HPDE6-E6E7 (cell line): ENCODE results near the gene NPAT.
"Not testable (repeated sequence)": the region's sequence is repeated elsewhere in the genome, so short reads cannot be mapped to it uniquely, and the experiment has no call there.

ENCODE experiments used
- DNase-seq: peaks from one replicate; pipeline ENCODE4 v3.0.0; 2011; ENCODE audit warnings: missing footprints; ENCODE audit errors: extremely low spot score

Gene NPAT

DNA sequence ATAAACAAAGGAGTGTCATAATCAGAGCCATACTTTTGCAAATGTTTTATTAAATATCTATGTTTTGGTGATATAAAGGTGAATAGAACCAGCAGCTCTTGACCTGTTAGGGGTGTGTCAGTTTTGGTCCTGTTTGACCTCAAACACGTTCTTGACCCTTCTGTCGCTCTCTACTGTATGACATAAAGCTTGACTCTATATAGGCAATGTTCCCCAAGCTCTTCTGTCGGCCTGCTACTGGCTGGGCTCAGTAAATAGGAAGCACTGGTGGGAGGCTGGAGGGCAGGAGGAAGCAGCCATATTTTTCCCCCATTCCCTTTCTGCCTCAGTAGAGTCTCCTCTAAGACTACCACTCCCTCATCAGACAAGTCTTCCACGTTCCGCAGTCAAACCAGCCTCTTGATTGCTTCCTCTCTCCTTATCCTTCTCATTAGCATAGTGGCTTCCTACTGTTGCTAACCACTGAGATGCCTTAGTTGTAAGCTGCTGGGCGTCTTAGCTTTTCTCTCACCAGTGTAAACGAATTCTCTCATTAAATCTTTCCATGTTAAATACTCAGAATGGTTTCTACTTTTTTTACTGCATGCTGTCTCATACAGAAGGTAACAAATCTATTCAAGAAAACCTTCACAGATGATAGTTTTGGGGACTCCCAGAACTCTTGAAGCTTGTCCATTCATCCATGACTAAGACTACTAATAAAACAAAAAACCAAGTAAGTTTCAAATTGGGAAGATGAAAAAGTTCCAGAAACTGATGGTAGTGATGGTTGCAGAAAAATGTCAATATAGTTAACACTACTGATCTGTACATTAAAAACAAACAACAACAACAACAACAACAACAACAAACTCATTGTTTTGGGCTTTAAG lies 3.3 kb downstream of the NPAT start:
- no peak for DNase-seq

DNA sequence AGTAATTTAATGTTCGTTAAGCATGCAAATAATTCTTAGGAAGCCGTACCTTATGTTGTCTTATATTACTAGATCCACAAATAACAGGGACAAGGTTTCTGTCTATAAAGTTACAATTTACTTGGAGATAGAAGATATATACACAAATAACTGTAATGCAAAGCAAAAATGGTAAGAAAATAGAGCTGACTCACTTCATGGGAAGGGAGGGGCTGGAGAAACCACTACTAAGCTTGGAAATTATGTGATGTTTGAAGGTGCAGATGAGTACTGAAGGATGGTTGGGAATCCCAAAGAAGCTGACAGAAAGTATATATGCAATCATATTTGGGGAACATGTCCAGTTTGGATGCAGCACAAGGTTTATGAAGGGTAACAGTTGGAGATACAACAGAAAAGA lies 4.0 kb downstream of the NPAT start:
- no peak for DNase-seq

- DNase-seq: no peak
These were observed 5.5 kb downstream of the NPAT start for GRCh38 chr11:108216988-108217387.

DNA sequence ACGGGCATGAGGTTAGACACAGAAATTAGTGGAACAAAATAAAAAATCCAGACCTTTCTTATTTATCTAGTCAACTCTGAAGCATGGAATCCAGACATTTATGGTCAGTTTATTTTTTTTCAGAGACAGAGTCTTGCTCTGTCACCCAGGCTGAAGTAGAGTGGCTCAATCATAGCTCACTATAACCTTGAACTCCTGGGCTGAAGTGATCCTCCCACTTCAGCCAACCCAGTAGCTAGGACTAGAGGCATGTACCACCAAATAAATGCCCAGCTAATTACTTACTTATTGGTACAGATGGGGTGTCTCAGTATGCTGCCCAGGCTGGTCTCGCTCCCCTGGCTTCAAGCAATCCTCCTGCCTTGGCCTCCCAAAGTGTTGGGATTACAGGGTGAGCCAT lies 8.7 kb downstream of the NPAT start:
- DNase-seq: no peak

GRCh38 chr11:108210441-108210840 lies 12.0 kb downstream of the NPAT start:
- no peak for DNase-seq

GRCh38 chr11:108207683-108208060 lies 14.8 kb downstream of the NPAT start:
- no peak for DNase-seq

DNA sequence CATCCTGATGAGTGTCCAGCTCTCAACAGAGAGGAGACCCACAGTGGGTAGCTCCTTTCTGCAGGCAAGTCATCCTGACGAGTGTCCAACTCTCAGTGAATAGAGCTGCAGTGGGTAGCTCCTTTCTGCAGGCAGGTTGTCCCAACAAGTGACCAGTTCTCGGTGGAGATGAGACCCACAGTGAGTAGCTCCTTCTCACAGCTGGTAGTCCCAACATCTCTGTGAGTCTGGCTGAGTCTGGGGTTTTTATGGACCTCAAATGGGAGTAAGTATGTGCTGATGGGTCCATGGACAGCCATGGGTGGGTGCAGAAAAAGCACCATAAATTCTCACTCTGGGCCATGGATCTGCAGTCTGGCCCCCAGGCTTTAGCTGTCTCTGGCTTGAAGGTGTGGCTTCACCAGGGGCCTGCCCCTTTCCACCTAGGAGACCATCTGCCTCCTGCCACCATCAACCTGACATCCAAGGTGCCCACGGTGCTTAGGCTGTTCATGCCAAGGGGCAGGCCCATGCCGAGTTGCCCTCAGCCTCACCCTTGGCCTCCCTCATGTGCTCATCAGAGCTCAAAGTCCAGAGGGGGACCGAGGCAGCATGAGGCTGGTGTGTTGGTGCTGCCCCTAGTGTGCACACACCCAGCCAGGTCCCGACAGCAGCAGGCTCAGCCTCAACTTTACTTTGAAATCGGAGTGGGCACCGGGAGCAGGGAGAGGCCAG lies 15.3 kb downstream of the NPAT start:
- DNase-seq: no peak

DNA sequence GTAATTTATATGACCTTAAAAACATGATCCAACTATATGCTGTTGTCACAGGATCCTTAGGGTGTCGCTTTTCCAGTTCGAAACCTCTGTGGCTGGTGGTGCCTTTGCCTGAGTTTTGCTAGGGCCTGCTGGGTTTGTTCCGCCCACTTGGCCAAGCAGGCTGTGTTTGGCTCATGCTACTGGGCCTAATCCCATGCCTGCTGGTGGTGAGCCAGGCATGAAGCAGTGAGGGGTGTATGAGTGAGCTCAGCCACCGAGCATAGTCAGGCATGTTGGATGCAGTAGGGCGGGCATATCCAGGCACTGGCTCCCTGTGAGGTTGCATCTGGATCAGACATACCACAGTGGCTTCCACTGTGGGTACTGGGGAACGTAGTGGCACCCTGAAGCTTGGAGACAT lies 16.3 kb downstream of the NPAT start:
- DNase-seq: no peak

GRCh38 chr11:108204929-108205499 lies 17.4 kb downstream of the NPAT start:
- DNase-seq: no peak

GRCh38 chr11:108204376-108204775 lies 18.1 kb downstream of the NPAT start:
- no peak for DNase-seq

GRCh38 chr11:108203075-108203474 lies 19.4 kb downstream of the NPAT start:
- DNase-seq: no peak

- DNase-seq: peak; percentile 65
These were observed 22.8 kb downstream of the NPAT start for GRCh38 chr11:108199446-108200321.

DNA sequence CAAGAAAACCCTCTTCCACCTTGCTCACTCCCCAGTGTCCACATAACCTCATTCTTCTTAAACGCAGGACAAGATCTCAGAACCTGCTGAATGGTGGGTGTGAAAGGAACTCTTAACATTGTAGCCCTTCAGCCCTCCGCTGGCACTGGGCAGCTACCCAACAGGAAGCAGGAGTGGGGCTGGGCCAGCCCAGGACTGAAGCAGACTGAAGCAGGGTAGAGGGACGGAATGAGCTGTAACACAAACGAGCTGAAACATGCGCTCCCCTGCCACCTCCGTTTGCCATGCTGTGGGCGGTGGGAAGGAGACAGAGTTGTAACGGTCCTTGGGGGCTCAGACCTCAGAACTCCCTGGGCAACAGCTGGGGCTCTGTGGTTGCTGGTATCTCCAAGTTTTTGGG lies 23.6 kb downstream of the NPAT start:
- DNase-seq: no peak

GRCh38 chr11:108197351-108197750 lies 25.1 kb downstream of the NPAT start:
- no peak for DNase-seq

DNA sequence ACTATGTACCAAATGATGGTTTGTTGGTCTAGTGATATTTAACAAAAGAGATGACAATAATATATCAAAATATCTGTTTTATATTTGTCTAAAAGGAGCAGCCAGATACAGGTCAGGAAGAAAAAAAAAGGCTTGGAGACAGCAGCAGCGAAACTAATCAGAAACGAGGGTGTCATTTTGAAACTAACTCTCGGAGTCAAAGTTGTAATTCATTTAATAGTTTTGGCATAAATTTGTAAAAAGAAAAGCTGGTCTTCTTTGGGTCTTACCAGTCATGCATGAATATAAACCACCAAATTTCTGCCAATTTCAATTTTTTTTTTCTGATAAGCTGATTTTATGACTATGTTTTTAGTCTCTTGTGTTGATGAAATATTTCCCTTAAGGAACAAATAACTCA lies 25.5 kb downstream of the NPAT start:
- no peak for DNase-seq

- no peak for DNase-seq
These were observed 28.7 kb downstream of the NPAT start for GRCh38 chr11:108193725-108194124.

DNA sequence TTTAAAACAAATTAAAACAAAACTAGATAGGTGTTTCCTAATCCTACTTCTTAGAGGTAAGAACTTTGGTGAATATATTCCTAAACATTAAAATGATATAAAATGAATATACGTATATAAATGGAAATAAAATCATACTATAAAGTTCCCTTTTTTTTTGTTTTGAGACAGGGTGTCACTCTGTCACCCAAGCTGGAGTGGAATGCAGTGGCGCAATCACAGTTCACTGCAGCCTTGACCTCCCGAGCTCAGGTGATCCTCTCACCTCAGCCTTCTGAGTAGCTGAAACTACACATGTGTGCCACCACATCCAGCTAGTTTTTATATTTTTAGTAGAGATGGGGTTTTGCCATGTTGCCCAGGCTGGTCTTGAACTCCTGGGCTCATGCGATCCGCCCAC lies 44.9 kb downstream of the NPAT start:
- DNase-seq: no peak

DNA sequence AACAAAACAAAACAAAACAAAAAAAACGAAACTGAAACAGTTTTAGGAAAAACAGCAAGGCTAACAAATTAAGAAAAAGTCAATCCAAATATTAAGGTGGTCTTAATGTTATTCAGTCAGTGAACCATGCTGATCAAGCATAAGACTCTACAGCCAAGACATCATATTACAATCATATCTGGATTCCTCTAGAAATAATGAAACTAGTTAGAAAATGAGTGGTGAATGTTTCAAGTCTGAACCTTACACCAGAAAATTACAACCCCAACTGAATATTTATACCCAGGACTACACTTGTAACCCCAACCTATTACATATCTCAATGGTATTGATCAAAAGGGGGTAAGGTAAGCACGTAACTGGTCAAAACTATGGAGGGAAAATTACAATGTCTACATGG lies 52.3 kb downstream of the NPAT start:
- DNase-seq: no peak

DNA sequence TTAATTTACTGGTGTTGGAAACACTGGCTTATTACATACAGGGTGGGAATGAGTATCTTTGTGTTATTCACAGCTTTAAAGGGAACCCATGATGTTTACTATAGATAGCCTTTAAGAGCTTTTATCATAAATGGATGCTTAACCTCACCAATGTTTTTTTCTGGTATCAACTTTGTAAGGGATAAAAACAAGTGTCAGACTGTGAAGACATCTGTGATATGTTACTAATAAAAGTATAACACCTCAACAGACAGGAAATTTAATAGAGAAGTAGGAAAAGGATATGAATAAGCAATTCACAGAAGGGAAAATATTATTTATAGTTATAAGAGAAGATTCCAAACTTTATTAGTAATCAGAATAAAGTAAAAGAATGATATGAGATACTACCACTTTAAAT lies 54.8 kb downstream of the NPAT start:
- no peak for DNase-seq

DNA sequence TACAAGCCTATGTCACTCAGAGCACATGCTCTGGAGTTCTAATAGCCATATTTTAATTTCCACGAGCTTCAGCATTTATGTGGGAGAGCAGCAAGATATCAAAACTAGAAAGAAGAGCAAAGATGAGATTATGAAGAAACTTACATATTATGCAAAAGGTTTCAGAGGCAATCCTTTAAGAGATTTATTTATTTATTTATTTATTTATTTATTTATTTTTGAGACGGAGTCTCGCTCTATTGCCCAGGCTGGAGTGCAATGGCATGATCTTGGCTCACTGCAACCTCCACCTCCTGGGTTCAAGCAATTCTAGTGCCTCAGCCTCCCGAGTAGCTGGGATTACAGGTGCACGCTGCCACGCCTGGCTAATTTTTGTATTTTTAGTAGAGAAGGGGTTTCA lies 59.6 kb downstream of the NPAT start:
- not testable (repeated sequence) for DNase-seq

DNA sequence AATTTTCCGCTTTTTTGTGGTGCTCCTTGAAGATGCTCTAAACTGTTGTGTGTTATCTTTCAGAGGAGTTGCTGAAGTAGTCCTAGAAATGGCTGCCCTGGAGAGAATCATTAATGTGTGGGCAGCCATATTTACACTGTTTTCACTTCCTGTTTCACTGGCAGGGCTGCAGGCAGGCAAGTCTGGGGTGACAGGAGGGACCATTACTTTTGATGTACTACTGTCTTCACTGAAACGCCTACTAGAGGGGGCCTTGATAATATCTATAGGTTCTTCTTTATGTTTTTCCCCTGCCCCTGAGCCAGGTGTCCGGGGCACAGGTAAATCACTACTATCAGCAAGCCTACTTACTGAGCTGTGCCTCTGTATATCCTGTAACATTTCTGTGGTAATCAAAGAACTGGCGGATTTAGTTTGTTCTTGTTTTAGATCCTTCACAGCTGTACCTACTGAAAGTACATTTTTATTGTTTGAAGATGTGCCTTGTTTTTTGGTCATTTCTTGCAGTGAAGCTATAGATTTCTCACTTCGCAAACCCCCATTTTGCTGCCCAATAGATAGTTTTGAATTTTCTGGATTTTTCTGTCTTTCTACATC lies 61.4 kb downstream of the NPAT start:
- DNase-seq: no peak

DNA sequence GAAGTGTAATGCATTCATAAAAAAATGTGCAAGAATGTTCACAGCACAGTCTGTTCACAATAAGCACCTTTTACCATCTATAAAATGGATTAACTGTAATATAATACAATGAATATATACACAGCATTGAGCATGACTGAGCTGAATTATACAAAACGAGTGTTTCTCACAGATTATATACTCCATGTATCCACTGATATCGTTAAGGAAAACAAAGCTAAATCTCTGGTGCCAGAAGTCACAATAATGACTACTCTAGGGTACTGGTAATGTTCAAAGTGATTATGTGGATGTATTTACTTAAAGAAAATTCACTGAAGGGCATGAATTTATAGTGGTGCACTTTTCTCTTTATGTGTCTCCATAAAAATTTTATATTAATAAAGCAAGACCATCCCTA lies 67.8 kb downstream of the NPAT start:
- DNase-seq: no peak
